Heart left ventricle (tissue), 16 donors: ENCODE data around the gene KNDC1. TPM values are rescaled to one million over a fixed set of nuclear protein-coding genes. Genes with fewer than 3 reads are reported as not detected.

Experiments used
- ATAC-seq, 4 donors: fragments of 200-7000 bp; cut with Tn5 transposase; one replicate each; pipeline ENCODE4 v1.9.1; 2020 to 2022; ENCODE audit warnings: moderate library complexity in 4 of 4, mild to moderate bottlenecking in 3 of 4, moderate number of reproducible peaks in 1 of 4
- DNase-seq, 5 donors: peaks; one replicate each; pipeline ENCODE4 v3.0.0-alpha.2; 2020
- H3K27ac ChIP-seq, 12 donors: fragments of 200-600 bp; sonication (generic) in 4 of 12; one replicate each; pipeline versions ENCODE4 v1.5.0 to v1.8.0; 2016 to 2022; ENCODE audit warnings: mild to moderate bottlenecking in 2 of 12
- H3K27me3 ChIP-seq, 9 donors: fragments of 200-600 bp; sonication (generic) in 2 of 9; one replicate each; pipeline versions ENCODE4 v1.5.1 to v1.8.0; 2016 to 2022; ENCODE audit warnings: mild to moderate bottlenecking in 3 of 9
- H3K36me3 ChIP-seq, 9 donors: fragments of 200-600 bp; sonication (generic) in 2 of 9; one replicate each; pipeline versions ENCODE4 v1.5.0 to v1.8.0; 2018 to 2022; ENCODE audit warnings: mild to moderate bottlenecking in 2 of 9
- H3K4me1 ChIP-seq, 12 donors: fragments of 200-600 bp; sonication (generic) in 4 of 12; one replicate each; pipeline versions ENCODE4 v1.5.0 to v1.8.0; 2016 to 2022; ENCODE audit warnings: mild to moderate bottlenecking in 3 of 12
- H3K4me3 ChIP-seq, 12 donors: fragments of 200-600 bp; sonication (generic) in 4 of 12; one replicate each; pipeline versions ENCODE4 v1.5.0 to v1.8.0; 2017 to 2022; ENCODE audit warnings: mild to moderate bottlenecking in 9 of 12, moderate library complexity in 4 of 12
- H3K9me3 ChIP-seq, 12 donors: fragments of 200-600 bp; sonication (generic) in 4 of 12; one replicate each; pipeline versions ENCODE4 v1.5.0 to v1.8.0; 2016 to 2022; ENCODE audit warnings: mild to moderate bottlenecking in 1 of 12
- POLR2A ChIP-seq, 2 donors: fragments of 450-650 bp; IDR thresholded peaks; one replicate each; pipeline ENCODE4 v1.6.1; 2017; ENCODE audit warnings: antibody characterized with exemption in 2 of 2, mild to moderate bottlenecking in 2 of 2, moderate library complexity in 2 of 2
- WGBS, 4 donors: extraction: QIAGEN DNeasy Blood & Tissue Kit in 2 of 4; methylation state at CpG; one replicate each; pipeline versions ENCODE4 v1.1.5 to v1.1.7; 2013 to 2018; 5-methylcytosine and 5-hydroxymethylcytosine counted together
- intact Hi-C, 10 donors: fragments of 100-400 bp; cut with DNase I; formaldehyde crosslinking; loops; one replicate each; pipeline versions ENCODE4 v1.11.1 to v1.14.2; 2022
- polyA plus RNA-seq, 2 donors: library from polyadenylated mRNA; stranded (reverse); fragments of 200-250 nt; gene quantifications; one replicate each; pipeline ENCODE4 v1.2.3, GENCODE V29; 2013
- total RNA-seq, 9 donors: library from RNA; depleted of rRNA in 2 of 9; stranded (reverse); fragments of >200 nt in 2 of 9; fragmentation: NEBNext Ultra II Directional in 3 of 9; extraction: Animal tissue kit (Norgen Biotek cat#: 25700) in 3 of 9; gene quantifications; one replicate each; pipeline versions ENCODE4 v1.1.0 to v1.2.4, GENCODE V29; 2016 to 2023
- TF ChIP-seq, protein P1 (sequence below), 12 donors: fragments of 200-600 bp; sonication (generic) in 4 of 12; IDR thresholded peaks; one replicate each; pipeline versions ENCODE4 v1.5.0 to v1.8.0; 2018 to 2022; ENCODE audit warnings: antibody characterized with exemption in 12 of 12, mild to moderate bottlenecking in 5 of 12
- donor health status: ischemic (EF 13 %, LVEDD 7.1; RV severe dilation, severe dysfunction).
- donor health status: healthy with polysubstance abuse.
- donor health status: DM: no; HTN: yes; CAD: no.
- donor health status: DM: no; HTN: no; CAD: no.
- donor health status: ischemic (EF 25% LVEDD 6.9; RV normal size, moderate dysfunction).
- donor health status: ischemic (EF 25% LVEDD 5.7; RV mildly dilated, moderate dysfunction).
- donor health status: healthy.
- donor health status: DM: yes; HTN: yes; CAD: no.
- donor health status: ischemic (EF 35%, LVEDD 5.7; RV mildly dilated, moderate dysfunction).
- donor health status: nonischemic (EF 11% LVEDD 7.7; RV severe dilation, severe dysfunction).
- donor health status: DM: yes; HTN: yes; CAD: no.
- donor health status: PGD.
- donor health status: ischemic (EF 29% LVEDD 5.4; RV normal size, mild dysfunction).
- donor health status: nonischemic (EF 23%, LVEDD 6.1; RV moderate dilation, normal function).

KNDC1 gene
- total and polyA plus RNA-seq, 11 donors, result 0.04 to 2.9 (median 0.10) TPM; not detected in 3

DNA sequence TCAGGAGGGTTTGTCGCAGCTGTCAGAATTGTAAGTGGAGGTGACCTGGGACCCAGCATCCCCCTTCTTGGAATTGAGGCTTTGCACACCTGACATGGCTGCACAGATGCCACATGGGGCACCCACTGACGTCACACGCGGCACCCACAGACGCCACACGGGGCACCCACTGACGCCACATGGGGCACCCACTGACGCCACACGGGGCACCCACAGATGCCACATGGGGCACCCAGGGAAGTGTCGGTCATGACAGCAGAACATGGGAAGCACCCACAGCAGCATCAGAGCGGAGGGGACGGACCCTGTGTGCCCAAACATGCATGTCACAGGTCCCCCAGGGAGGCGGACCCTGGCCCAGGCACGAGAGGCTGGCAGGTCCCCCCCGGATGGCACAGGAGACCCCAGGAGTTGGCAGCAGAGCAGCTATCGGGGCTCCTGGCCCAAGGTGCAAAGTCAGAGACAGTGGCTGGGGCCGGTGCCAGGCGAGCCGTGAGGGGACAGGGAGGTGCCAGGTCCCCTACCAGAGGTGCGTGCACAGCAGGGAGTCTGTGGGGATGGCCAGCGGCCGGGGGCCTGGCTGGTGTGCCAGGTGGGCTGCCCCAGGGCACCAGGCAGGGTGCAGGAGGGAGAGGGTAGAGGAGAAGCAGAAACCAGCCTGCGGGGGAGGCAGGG is 21.1 kb downstream of the KNDC1 start:
- 87 to 90% (median 89%) methylated on average over 19 to 23 of the region's 23 CpGs for WGBS, 4 donors
- Histone ChIP-seq H3K27ac (no peak overlapping the region), H3K4me1 (no peaks in the 10 kb centered on the region), H3K4me3 (no peak overlapping the region), H3K27me3 (peaks cover 0 to 21% (median 4%) of the 10 kb centered on the region in 9 donors), H3K9me3 (no peaks in the 10 kb centered on the region), H3K36me3 (no peaks in the 10 kb centered on the region)
- intact Hi-C loops, result no loop called here
- DNase-seq, result peak in 3 of 5 donors; percentile 8 to 52 (median 23)
- TF ChIP-seq, protein P1, sequence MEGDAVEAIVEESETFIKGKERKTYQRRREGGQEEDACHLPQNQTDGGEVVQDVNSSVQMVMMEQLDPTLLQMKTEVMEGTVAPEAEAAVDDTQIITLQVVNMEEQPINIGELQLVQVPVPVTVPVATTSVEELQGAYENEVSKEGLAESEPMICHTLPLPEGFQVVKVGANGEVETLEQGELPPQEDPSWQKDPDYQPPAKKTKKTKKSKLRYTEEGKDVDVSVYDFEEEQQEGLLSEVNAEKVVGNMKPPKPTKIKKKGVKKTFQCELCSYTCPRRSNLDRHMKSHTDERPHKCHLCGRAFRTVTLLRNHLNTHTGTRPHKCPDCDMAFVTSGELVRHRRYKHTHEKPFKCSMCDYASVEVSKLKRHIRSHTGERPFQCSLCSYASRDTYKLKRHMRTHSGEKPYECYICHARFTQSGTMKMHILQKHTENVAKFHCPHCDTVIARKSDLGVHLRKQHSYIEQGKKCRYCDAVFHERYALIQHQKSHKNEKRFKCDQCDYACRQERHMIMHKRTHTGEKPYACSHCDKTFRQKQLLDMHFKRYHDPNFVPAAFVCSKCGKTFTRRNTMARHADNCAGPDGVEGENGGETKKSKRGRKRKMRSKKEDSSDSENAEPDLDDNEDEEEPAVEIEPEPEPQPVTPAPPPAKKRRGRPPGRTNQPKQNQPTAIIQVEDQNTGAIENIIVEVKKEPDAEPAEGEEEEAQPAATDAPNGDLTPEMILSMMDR (IDR thresholded peaks at IDR 0.05), result no peak
- ATAC-seq, result peak in 1 of 4 donors; percentile 14

DNA sequence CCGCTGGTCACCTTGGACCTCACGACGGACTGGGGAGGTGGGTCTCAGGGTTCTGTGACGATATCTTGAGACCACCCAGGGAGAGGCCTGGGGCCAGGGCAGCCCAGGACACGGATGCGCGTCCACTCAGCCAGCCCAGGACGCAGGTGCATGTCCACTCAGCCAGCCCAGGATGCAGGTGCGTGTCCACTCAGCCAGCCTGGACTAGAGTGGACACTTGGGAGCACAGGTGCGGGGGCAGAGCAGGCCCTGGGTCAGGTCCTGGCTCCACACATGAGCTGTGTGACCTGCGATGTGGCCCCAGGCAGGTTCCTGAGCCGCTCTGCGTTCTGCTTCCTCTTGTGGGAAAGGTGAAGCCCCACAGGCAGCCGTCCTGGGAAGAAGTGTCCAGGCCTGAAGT is 22.2 kb downstream of the KNDC1 start:
- Histone ChIP-seq H3K4me1 (no peaks in the 10 kb centered on the region), H3K27me3 (peaks cover 0 to 32% (median 4%) of the 10 kb centered on the region in 9 donors), H3K36me3 (no peaks in the 10 kb centered on the region), H3K9me3 (no peaks in the 10 kb centered on the region), H3K4me3 (no peak overlapping the region), H3K27ac (no peak overlapping the region)
- intact Hi-C loops, result no loop called here
- ATAC-seq, result no peak
- peak in 1 of 5 donors; percentile 57 for DNase-seq
- TF ChIP-seq, protein P1 (IDR thresholded peaks at IDR 0.05), result no peak
- TF ChIP-seq POLR2A (IDR thresholded peaks at IDR 0.05), result no peak
- WGBS, 4 donors, result 75 to 88% (median 80%) methylated on average over 5 to 14 of the region's 14 CpGs

DNA sequence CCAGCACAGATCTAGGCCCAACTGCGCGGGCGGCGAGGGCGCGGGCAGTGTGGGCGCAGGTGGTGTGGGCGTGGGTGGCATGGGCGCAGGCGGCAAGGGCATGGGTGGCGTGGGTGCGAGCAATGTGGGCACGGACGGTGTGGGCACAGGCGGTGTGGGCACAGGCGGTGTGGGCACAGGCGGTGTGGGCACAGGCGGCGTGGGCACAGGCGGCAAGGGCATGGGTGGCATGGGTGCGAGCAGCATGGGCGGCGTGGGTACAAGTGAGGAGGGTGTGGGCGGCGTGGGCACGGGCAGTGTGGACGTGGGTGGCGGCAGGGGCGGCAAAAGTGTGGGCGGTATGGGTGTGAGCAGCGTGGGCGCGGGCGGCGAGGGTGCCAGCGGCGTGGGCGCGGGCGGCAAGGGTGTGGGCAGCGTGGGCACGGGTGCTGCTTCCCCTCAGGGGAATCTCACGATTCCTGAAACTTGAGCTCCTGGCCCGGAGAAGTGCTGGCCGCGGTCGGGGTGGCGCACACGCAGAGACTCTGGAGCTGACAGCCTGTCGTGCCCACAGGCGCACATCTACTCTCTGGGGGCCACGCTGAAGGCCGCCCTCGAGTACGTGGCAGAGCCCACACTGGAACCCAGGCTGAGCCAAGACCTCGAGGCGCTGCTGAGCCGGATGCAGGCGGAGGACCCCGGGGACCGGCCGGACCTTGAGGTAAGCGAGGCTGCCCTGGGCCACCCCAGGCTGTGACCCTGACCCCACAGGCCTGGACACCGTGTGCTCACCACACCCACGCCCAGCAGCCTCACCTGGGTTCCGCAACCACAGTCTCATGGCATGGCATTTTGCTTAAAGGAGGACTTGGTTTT is 23.0 kb downstream of the KNDC1 start:
- H3K4me1 ChIP-seq, result no peaks in the 10 kb centered on the region
- no peaks in the 10 kb centered on the region for H3K36me3 ChIP-seq
- DNase-seq (peak in 2 of 5 donors; percentile 18 to 52), ATAC-seq (no peak)
- no peak overlapping the region for H3K27ac ChIP-seq
- H3K9me3 ChIP-seq, result no peaks in the 10 kb centered on the region
- intact Hi-C loops, result no loop called here
- H3K27me3 ChIP-seq, result peaks cover 0 to 37% (median 4%) of the 10 kb centered on the region in 9 donors
- H3K4me3 ChIP-seq, result no peak overlapping the region
- TF ChIP-seq, protein P1 (IDR thresholded peaks at IDR 0.05), result no peak
- TF ChIP-seq POLR2A (IDR thresholded peaks at IDR 0.05), result no peak
- WGBS, 4 donors, result 92 to 94% (median 93%) methylated on average over 54 to 66 of the region's 66 CpGs
